HepG2 (cell line): ENCODE data around the gene RTP2. TPM values are rescaled to one million over a fixed set of nuclear protein-coding genes. Genes with fewer than 3 reads are reported as not detected.

Experiments
- CEBPG ChIP-seq: IDR thresholded peaks from 2 replicates; pipeline ENCODE4 v1.6.1; 2016
- EED ChIP-seq: sonication (generic); formaldehyde crosslinking; IDR thresholded peaks from 2 replicates; pipeline ENCODE4 v1.5.0; 2020; ENCODE audit warnings: mild to moderate bottlenecking, missing genetic modification reagents
- GTF3A ChIP-seq: sonication (generic); formaldehyde crosslinking; conservative IDR thresholded peaks from 2 replicates; pipeline ENCODE4 v1.4.0; 2020; ENCODE audit warnings: mild to moderate bottlenecking, missing genetic modification reagents
- IRX3 ChIP-seq: sonication (generic); formaldehyde crosslinking; IDR thresholded peaks from 2 replicates; pipeline ENCODE4 v1.8.1; 2023; ENCODE audit warnings: mild to moderate bottlenecking, low read depth, missing genetic modification reagents, borderline replicate concordance
- KLF9 ChIP-seq: IDR thresholded peaks from 2 replicates; pipeline ENCODE4 v1.6.1; 2016; ENCODE audit warnings: low read depth
- NFE2L1 ChIP-seq: sonication (generic); formaldehyde crosslinking; IDR thresholded peaks from 2 replicates; pipeline ENCODE4 v1.4.0; 2020; ENCODE audit warnings: missing genetic modification reagents, mild to moderate bottlenecking, borderline replicate concordance
- NFE2L2 ChIP-seq: fragments of 150-350 bp; IDR thresholded peaks from 2 replicates; pipeline ENCODE4 v1.6.1; 2014; ENCODE audit warnings: low read length
- NR2F6 ChIP-seq, 2 experiments: IDR thresholded peaks; 2 replicates each; pipeline ENCODE4 v1.6.1; 2016; ENCODE audit warnings: antibody characterized with exemption in 1 of 2, mild to moderate bottlenecking in 1 of 2
- ZBTB7B ChIP-seq: sonication (generic); formaldehyde crosslinking; IDR thresholded peaks from 2 replicates; pipeline ENCODE4 v1.4.0; 2020; ENCODE audit warnings: missing genetic modification reagents
- ZFAT ChIP-seq: sonication (generic); formaldehyde crosslinking; conservative IDR thresholded peaks from 2 replicates; pipeline ENCODE4 v1.8.1; 2023; ENCODE audit warnings: missing genetic modification reagents, inconsistent platforms
- ZNF225 ChIP-seq: sonication (generic); formaldehyde crosslinking; IDR thresholded peaks from 2 replicates; pipeline ENCODE4 v1.4.0; 2020; ENCODE audit warnings: mild to moderate bottlenecking, missing genetic modification reagents
- ZNF263 ChIP-seq: sonication (generic); formaldehyde crosslinking; IDR thresholded peaks from 2 replicates; pipeline ENCODE4 v1.4.0; 2020; ENCODE audit warnings: missing genetic modification reagents
- ZNF383 ChIP-seq: sonication (generic); formaldehyde crosslinking; IDR thresholded peaks from 2 replicates; pipeline ENCODE4 v1.4.0; 2020; ENCODE audit warnings: missing genetic modification reagents, mild to moderate bottlenecking, borderline replicate concordance
- ZNF577 ChIP-seq: sonication (generic); formaldehyde crosslinking; IDR thresholded peaks from 2 replicates; pipeline ENCODE4 v1.4.0; 2020; ENCODE audit warnings: mild to moderate bottlenecking, low read depth, missing genetic modification reagents, borderline replicate concordance
- ZNF713 ChIP-seq: sonication (generic); formaldehyde crosslinking; IDR thresholded peaks from 2 replicates; pipeline ENCODE4 v1.4.0; 2020; ENCODE audit warnings: mild to moderate bottlenecking, missing genetic modification reagents
- ZNF746 ChIP-seq: sonication (generic); formaldehyde crosslinking; IDR thresholded peaks from 2 replicates; pipeline ENCODE4 v1.8.0; 2022; ENCODE audit warnings: mild to moderate bottlenecking, missing genetic modification reagents
- ZNF83 ChIP-seq: sonication (generic); formaldehyde crosslinking; IDR thresholded peaks from 2 replicates; pipeline ENCODE4 v1.4.0; 2020; ENCODE audit warnings: missing genetic modification reagents, mild to moderate bottlenecking, borderline replicate concordance
- ZZZ3 ChIP-seq: sonication (generic); formaldehyde crosslinking; IDR thresholded peaks from 2 replicates; pipeline ENCODE4 v1.4.0; 2020; ENCODE audit warnings: missing genetic modification reagents, mild to moderate bottlenecking, borderline replicate concordance
- polyA plus RNA-seq, 8 experiments: library from polyadenylated mRNA; depleted of rRNA in 3 of 8; stranded (reverse) in 7 of 8; unstranded in 1 of 8; fragments of >200 nt; fragmentation: Illumina TruSeq in 4 of 8; extraction: Trizol in 4 of 8; gene quantifications; 2 replicates each; pipeline versions ENCODE4 v1.2.1 to v1.2.3, GENCODE V29; 2011 to 2016; ENCODE audit warnings: low read depth in 4 of 8, missing spikeins in 1 of 8, mixed read lengths in 1 of 8; ENCODE audit not compliant: insufficient read depth in 1 of 8
- total RNA-seq, 5 experiments: library from RNA; depleted of rRNA; stranded (reverse); fragments of >200 nt; fragmentation: Illumina TruSeq; extraction: Trizol; gene quantifications; 2 replicates each; pipeline ENCODE4 v1.2.3, GENCODE V29; 2016; ENCODE audit warnings: low read depth in 1 of 5
- TF ChIP-seq, protein P1 (sequence below): fragments of 450-650 bp; IDR thresholded peaks from 2 replicates; pipeline ENCODE4 v1.6.1; 2017; ENCODE audit warnings: mild to moderate bottlenecking
- TF ChIP-seq, protein P2 (sequence below): sonication (generic); formaldehyde crosslinking; conservative IDR thresholded peaks from 2 replicates; pipeline ENCODE4 v1.4.0; 2020; ENCODE audit warnings: mild to moderate bottlenecking, missing genetic modification reagents, moderate library complexity
- TF ChIP-seq, protein P3 (sequence below), 2 experiments: sonication (generic) in 1 of 2; formaldehyde crosslinking in 1 of 2; IDR thresholded peaks; 2 replicates each; pipeline versions ENCODE4 v1.5.1 to v1.6.1; 2011 to 2020; ENCODE audit warnings: borderline replicate concordance in 1 of 2, low read depth in 1 of 2, low read length in 1 of 2, mild to moderate bottlenecking in 1 of 2, missing genetic modification reagents in 1 of 2, moderate library complexity in 1 of 2

RTP2 gene
- total and polyA plus RNA-seq, 2 of the 13 experiments (the other 11 are each of a cell fraction or from before 2014, with no cell fraction given): not detected

DNA sequence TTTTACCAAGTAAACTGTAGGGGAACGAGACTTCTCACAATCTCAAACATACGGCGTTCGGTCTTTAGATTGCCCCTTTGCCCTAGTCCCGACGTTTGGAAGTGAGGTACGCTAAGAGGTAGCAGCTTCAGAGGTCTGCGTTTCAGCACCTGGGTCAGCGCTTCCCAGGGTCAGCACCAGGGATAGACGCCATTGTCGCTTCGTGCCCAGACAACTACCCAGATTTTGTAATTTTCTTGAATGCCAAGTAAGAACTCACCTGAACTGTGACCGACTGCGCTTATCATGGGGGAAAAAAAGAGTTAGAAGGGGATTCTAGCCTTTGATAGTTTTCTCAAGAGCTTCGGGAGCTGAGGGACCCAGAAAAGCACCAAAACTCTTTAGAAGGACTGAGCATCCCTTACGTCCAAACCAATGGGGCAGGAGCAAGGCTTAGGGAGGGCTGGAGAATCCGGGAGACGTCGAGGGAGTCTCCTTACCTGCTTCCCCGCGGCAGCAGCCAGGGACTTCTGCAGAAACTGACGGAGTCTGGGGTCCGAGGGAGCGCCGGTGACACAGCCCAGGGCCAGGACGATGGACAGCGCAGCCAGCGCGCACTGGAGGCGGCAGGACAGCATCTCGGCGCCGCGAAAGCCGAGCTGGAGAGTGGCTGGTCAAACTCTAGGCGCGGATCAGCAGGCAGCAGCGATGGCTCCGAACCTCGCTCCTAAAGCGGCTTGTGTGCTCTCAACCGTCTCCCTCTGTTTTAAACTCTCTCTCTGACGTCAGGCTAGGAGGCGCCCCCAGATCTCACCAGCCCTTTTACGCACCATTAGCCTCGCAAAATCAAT is 32.5 kb downstream of the RTP2 start, which contains the start of gene SST (continued):
- TF ChIP-seq, protein P1, sequence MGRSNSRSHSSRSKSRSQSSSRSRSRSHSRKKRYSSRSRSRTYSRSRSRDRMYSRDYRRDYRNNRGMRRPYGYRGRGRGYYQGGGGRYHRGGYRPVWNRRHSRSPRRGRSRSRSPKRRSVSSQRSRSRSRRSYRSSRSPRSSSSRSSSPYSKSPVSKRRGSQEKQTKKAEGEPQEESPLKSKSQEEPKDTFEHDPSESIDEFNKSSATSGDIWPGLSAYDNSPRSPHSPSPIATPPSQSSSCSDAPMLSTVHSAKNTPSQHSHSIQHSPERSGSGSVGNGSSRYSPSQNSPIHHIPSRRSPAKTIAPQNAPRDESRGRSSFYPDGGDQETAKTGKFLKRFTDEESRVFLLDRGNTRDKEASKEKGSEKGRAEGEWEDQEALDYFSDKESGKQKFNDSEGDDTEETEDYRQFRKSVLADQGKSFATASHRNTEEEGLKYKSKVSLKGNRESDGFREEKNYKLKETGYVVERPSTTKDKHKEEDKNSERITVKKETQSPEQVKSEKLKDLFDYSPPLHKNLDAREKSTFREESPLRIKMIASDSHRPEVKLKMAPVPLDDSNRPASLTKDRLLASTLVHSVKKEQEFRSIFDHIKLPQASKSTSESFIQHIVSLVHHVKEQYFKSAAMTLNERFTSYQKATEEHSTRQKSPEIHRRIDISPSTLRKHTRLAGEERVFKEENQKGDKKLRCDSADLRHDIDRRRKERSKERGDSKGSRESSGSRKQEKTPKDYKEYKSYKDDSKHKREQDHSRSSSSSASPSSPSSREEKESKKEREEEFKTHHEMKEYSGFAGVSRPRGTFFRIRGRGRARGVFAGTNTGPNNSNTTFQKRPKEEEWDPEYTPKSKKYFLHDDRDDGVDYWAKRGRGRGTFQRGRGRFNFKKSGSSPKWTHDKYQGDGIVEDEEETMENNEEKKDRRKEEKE: no peak
- peak; percentile 82 for TF ChIP-seq ZNF263 (CRISPR knock-in tag)
- TF ChIP-seq ZFAT (CRISPR knock-in tag): peak; percentile 85; the same call in 1 of the 2 replicates
- TF ChIP-seq ZBTB7B: peak; percentile 93
- peak; percentile 91 for TF ChIP-seq ZNF746 (CRISPR knock-in tag)
- no peak for TF ChIP-seq GTF3A
- no peak for TF ChIP-seq CEBPG
- TF ChIP-seq, protein P2, sequence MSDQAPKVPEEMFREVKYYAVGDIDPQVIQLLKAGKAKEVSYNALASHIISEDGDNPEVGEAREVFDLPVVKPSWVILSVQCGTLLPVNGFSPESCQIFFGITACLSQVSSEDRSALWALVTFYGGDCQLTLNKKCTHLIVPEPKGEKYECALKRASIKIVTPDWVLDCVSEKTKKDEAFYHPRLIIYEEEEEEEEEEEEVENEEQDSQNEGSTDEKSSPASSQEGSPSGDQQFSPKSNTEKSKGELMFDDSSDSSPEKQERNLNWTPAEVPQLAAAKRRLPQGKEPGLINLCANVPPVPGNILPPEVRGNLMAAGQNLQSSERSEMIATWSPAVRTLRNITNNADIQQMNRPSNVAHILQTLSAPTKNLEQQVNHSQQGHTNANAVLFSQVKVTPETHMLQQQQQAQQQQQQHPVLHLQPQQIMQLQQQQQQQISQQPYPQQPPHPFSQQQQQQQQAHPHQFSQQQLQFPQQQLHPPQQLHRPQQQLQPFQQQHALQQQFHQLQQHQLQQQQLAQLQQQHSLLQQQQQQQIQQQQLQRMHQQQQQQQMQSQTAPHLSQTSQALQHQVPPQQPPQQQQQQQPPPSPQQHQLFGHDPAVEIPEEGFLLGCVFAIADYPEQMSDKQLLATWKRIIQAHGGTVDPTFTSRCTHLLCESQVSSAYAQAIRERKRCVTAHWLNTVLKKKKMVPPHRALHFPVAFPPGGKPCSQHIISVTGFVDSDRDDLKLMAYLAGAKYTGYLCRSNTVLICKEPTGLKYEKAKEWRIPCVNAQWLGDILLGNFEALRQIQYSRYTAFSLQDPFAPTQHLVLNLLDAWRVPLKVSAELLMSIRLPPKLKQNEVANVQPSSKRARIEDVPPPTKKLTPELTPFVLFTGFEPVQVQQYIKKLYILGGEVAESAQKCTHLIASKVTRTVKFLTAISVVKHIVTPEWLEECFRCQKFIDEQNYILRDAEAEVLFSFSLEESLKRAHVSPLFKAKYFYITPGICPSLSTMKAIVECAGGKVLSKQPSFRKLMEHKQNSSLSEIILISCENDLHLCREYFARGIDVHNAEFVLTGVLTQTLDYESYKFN (CRISPR knock-in tag): no peak
- TF ChIP-seq IRX3 (CRISPR knock-in tag): peak; percentile 93; the same call in 1 of the 2 replicates
- TF ChIP-seq, protein P3, sequence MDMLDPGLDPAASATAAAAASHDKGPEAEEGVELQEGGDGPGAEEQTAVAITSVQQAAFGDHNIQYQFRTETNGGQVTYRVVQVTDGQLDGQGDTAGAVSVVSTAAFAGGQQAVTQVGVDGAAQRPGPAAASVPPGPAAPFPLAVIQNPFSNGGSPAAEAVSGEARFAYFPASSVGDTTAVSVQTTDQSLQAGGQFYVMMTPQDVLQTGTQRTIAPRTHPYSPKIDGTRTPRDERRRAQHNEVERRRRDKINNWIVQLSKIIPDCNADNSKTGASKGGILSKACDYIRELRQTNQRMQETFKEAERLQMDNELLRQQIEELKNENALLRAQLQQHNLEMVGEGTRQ (IDR thresholded peaks at IDR 0.05; ENCODE audit: low read depth, low read length): no peak
- TF ChIP-seq, protein P3 (CRISPR knock-in tag; IDR thresholded peaks at IDR 0.05; ENCODE audit: borderline replicate concordance): no peak
- TF ChIP-seq EED (CRISPR knock-in tag): 0 out of 2 replicates have a peak, but pooled peaks have one; percentile 52
- no peak for TF ChIP-seq NR2F6 (IDR thresholded peaks at IDR 0.05)
- peak; percentile 76 for TF ChIP-seq NR2F6 (CRISPR knock-in tag; IDR thresholded peaks at IDR 0.05)
- no peak for TF ChIP-seq ZNF383 (CRISPR knock-in tag)
- no peak for TF ChIP-seq ZNF713
- peak; percentile 90; the same call in 1 of the 2 replicates for TF ChIP-seq ZNF577 (CRISPR knock-in tag)
- TF ChIP-seq NFE2L1: peak; percentile 77; the same call in 1 of the 2 replicates
- peak; percentile 80; the same call in 1 of the 2 replicates for TF ChIP-seq KLF9 (CRISPR knock-in tag)
- peak; percentile 99 for TF ChIP-seq ZNF83 (CRISPR knock-in tag)
- no peak for TF ChIP-seq NFE2L2
- no peak for TF ChIP-seq ZZZ3 (CRISPR knock-in tag)
- peak; percentile 77; the same call in 1 of the 2 replicates for TF ChIP-seq ZNF225
